GM18867 (cell line): ENCODE results near the gene TMCC2.

Source experiments
- ATAC-seq: cut with Tn5 transposase; IDR thresholded peaks from one replicate; pipeline ENCODE4 v1.9.1; 2021; ENCODE audit warnings: mild to moderate bottlenecking, moderate library complexity; ENCODE audit not compliant: unreplicated experiment

Gene TMCC2

DNA sequence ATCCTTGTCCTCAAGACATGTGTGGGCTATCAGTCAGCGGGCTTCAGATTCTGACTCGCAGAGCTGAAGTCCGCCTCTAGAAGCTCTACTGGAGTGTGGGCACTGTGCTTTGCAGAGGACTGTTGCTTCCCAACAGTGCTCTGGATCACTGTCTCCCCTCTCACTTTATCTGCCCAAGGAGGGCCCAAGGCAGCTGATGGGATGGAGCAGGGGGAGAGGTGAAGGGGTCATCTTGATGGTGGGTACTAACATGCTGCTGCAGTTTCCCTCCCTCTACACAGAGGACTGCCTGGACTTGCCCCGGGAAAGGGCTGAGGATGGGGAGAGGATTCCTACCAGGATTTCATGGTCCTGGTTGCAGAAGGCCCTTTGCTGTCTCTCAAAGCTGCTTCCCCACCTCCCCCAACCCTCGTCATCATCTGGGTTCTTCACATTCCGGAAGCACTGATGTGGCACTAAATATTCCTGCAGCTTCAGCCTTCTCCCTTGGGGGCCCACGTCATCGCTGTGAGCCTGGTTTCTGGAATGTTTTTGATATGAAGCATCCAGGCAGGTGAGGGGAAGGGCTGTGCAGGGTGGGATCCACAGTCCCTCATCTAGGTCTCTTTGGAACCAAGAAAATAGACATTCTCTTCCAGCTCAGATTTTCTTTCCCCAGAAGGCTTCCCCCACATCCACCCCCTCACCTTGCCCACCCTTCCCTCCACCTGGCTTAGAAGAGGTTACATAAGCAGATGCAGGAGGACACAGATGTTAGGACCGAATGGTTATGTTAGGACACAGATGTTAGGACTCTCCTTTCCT is 70.6 kb downstream of the TMCC2 start:
- no peak for ATAC-seq

DNA sequence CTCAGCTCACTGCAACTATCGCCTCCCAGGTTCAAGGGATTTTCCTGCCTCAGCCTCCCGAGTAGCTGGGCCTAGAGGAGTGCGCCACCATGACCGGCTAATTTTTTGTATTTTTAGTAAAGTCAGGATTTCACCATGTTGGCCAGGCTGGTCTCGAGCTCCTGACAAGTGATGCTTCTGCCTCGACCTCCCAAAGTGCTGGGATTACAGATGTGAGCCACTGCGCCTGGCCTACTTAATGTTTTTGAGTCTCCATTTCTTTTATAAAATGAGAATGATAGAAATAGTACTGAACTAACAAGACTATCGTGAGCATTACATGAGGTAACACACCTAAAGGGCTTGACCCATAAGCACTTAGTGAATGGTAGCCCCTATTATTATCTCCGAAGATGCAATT is 72.4 kb downstream of the TMCC2 start:
- ATAC-seq = no peak

- ATAC-seq = no peak
These were observed 73.6 kb downstream of the TMCC2 start for GRCh38 chr1:205301205-205301821.

DNA sequence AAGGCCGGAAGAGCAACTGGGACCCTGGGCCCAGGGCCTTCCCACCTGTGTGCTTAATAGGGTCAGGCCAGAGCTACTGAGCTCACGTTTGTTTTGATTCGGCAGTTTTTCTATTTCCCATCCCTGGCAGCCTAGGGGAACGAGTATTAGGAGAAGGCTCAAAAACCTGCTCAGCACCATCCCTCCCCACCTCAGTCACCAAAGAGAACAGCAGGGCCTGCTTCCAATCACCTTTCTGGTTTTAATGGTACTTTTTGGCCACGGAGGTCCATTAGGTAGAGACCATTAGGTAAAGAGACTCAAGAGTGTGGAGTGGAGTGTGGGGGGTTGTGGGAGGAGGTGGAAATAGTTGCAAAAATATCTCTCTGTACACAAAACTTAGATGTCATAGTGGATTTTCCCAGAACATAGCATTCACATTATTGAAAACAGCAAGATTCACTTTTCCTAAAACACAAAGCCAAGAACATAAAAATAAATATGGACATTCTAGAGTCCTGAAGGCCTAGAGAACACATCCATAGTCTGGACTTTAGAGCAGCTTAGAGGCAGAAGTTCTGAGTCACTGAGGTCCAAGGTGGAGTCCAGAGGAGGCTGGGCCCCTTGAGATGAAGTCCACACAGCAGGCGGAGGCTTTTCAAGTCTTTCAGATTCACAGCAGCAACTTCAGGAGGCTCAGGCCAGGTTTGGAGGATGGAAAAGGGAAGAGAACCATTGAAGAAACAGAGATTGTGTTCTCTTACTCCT is 74.3 kb downstream of the TMCC2 start:
- ATAC-seq = no peak

- no peak for ATAC-seq
These were observed 75.6 kb downstream of the TMCC2 start for GRCh38 chr1:205303247-205303888.

DNA sequence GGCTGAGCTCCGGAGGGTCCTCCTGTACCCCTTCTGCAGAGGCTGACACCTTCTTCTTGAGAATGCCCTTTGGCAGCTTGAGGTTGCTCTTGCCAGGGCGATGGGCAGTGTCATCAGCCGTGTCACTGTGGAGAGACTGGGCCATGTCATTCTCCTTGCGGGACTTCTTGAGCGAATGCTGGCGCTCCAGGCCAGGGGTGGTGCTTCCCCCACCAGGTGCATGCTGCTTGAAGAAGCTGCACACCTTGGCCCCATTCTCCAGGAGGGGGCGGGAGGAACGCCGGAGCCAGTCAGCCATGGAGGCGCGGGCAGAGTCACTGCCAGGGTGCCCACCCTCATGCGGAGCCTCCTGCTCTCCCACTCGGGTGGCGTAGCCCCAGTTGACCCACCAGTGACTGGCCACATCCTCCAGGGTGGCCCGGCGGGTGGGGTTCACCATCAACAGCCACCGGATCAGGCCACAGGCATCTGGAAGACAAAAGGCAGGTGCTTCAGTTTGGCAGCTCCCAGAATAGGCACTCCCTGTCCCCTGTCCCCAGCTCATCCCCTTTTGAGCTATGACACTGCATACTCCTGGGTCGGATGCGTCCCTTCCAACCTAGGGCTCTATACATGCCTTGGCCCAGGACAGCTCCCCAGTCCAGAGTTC is 76.4 kb downstream of the TMCC2 start:
- ATAC-seq = no peak

DNA sequence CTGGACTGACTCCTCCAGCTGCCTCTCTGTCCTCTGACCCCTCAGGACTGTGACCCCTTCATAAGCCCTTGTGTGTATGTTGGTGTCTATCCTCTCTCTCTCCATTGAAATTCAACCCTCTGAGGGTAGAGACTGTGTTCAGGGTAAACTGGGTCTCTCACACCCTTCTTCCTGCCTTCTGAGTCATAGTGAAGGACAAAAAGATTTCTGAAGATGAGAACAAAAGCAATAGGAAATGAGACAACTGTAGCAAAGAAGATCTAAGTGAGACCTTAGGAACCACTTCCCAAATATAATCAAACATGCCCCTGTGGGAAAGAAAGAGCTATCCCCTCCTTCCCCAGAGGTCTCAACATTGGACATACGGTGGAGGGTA is 76.9 kb downstream of the TMCC2 start:
- ATAC-seq = no peak

GRCh38 chr1:205306929-205307566 is 79.3 kb downstream of the TMCC2 start:
- ATAC-seq = no peak

DNA sequence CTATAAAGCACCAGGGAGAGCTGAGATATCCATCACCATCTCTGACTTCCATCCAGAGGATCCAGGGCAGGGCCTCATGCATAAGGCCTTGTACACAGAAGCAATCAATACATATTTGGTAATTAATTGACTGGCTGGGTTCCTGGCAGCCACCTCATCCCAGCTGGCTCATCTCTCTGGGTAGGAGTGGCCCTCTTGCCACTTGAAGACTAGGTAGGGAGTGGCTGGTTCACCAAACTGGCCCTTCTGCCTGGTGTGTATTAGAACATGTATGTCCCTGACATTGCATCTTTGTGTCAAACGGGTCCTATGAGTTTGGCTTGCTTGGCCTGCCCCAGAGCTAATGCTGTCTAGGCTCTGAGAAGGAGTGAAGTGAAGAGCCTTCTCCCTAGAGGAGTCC is 82.0 kb downstream of the TMCC2 start:
- no peak for ATAC-seq

GRCh38 chr1:205310976-205311704 is 83.4 kb downstream of the TMCC2 start:
- no peak for ATAC-seq

DNA sequence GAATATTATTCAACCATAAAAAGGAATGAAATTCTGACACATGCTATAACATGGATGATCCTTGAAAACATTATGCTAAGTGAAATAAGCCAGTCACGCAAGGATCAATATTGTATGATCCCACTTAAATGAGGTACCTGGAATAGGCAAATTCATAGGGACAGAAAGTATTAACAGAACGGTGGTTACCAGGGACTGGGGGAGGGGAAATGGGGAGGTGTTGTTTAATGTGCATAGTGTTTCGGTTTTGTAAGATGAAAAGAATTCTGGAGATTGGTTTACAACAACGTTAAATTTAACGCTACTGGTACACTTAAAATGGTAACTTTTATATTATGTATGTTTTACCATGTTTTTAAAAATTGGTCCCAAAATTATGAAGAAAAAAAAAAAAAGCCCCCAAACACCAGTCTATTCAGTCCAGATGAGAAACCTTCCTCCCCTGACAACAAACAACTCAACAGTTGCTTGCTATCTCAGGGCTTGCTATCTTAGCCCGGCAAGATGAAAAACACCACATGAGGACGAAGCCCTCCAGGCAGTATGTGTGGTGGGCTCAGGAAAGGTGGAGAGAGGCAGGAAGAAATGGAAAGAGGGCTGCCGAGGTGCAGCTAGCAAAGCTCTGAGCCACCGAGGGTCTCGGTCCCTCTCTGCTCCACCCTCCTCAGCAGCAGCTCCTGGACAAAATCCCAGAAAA is 85.3 kb downstream of the TMCC2 start:
- ATAC-seq = no peak

- no peak for ATAC-seq
These were observed 86.0 kb downstream of the TMCC2 start for GRCh38 chr1:205313563-205314308.

- no peak for ATAC-seq
These were observed 87.4 kb downstream of the TMCC2 start for GRCh38 chr1:205315008-205315618.

DNA sequence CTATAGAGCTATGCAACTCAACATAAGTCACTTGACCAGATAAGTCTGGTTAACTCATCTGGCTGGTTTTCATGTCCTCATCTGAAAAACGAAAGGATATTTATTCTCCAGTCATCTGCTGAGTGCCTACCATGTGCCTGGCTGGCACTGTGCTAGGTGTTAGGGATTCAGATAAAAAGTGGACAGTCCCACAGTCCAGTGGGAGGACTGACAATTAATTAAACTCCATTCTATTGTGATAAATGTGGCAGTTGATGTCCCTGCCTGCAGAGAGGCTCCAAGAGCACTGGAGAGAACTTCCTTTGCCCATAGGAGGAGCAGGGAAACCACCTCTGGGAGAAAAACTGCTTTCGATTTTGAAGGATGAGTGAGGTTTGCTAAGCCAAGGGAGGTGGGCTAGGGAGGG is 88.4 kb downstream of the TMCC2 start:
- no peak for ATAC-seq

DNA sequence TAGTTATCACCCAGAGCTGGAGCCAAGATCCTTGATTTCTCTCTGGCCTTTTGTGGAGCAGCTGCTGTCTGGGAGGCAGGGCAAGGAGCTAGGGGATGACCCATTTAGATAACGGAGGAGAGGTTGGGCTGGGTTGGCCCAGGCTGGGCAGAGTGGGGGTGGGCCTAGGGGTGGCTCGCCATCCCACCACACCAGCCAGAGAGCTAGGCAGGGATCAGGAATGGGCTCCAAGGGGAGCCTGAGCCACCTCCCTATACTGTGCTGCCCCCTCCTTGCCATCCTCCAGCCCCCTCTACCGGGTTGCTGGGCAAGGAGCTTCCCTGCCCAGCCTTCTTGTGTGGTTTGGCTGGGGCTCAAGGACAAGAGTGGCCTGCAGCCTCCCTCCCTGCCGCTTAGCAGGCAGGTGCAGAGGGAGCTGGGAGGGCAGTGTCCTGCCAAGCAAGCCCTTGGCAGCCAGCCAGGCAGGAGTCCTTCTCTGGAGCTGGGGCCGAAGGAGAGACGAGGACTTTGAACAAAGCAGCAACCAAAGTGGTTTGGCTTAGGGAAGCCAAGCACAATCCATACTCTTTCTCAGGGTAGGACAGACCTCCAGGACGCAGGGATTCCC is 89.7 kb downstream of the TMCC2 start:
- ATAC-seq = no peak

DNA sequence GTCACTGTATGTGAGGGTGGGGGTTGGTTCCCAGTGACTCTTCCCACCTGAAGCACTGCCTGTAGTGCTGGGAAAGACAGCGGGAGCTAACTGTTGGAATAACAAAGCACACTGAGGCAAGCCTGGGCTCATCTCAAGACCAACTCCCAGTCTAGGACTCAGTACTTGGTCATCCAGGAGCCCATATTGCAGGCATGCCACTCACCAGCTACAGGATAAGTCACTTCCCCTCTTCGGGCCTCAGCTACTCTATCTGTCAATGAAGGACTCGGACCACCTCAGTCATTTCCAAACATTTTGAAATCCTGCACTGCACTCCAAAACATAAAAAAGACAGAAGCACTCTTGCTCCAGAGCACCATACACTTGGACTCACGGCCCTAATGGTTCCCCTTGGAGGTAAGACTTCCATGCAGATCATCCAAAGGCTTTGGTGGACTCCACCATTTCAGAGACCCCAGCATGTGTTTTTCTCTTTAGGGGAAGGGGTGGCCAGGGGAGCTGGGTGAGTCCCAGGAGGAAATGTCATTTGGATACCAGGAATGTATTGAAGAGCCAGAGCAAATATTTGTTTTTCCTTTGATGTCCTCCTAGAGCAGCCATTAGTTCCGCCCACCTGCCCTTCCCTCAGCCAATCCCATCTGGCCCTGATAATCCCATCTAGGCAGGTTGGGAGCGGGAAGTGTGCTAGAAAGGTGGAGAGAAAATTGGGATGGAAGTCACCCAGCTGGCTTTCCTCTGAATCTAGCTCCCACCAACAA is 90.7 kb downstream of the TMCC2 start:
- ATAC-seq = no peak
